Left ventricle myocardium inferior (tissue), 1 donor: ENCODE data around the gene IQCB1. TPM values are rescaled to one million over a fixed set of nuclear protein-coding genes. Genes with fewer than 3 reads are reported as not detected.
"Not testable (repeated sequence)": the region's sequence is repeated elsewhere in the genome, so short reads cannot be mapped to it uniquely, and the experiment has no call there.

Source experiments
- DNase-seq: peaks from one replicate; pipeline ENCODE4 v3.0.0-alpha.2; 2020
- H3K27ac ChIP-seq: fragments of 200-600 bp; replicated peaks from 2 replicates; pipeline ENCODE4 v1.8.0; 2021
- H3K27me3 ChIP-seq: fragments of 200-600 bp; 2 replicates; pipeline ENCODE4 v1.8.0; 2021; ENCODE audit warnings: low read depth
- H3K36me3 ChIP-seq: fragments of 200-600 bp; 2 replicates; pipeline ENCODE4 v1.8.0; 2021
- H3K4me1 ChIP-seq: fragments of 200-600 bp; 2 replicates; pipeline ENCODE4 v1.8.0; 2021
- H3K4me3 ChIP-seq: fragments of 200-600 bp; 2 replicates; pipeline ENCODE4 v1.8.0; 2021; ENCODE audit warnings: mild to moderate bottlenecking, moderate library complexity
- H3K9me3 ChIP-seq: fragments of 200-600 bp; replicated peaks from 2 replicates; pipeline ENCODE4 v1.8.0; 2021
- CTCF ChIP-seq: fragments of 200-600 bp; IDR thresholded peaks from 2 replicates; pipeline ENCODE4 v1.8.0; 2021; ENCODE audit warnings: antibody characterized with exemption, mild to moderate bottlenecking, borderline replicate concordance
- intact Hi-C: fragments of 100-400 bp; cut with micrococcal nuclease; formaldehyde crosslinking; loops from one replicate; pipeline ENCODE4 v1.11.0; 2022
- total RNA-seq: library from RNA; stranded (reverse); fragmentation: NEBNext Ultra II Directional; extraction: Animal tissue kit (Norgen Biotek cat#: 25700); gene quantifications from one replicate; pipeline ENCODE4 v1.2.1, GENCODE V29; 2021
- donor health status: DM: no; HTN: yes; CAD: no; lungs with severe emphysema.

IQCB1 gene
- total RNA-seq, 1 donor from 2014 or later: 5.7 TPM

DNA sequence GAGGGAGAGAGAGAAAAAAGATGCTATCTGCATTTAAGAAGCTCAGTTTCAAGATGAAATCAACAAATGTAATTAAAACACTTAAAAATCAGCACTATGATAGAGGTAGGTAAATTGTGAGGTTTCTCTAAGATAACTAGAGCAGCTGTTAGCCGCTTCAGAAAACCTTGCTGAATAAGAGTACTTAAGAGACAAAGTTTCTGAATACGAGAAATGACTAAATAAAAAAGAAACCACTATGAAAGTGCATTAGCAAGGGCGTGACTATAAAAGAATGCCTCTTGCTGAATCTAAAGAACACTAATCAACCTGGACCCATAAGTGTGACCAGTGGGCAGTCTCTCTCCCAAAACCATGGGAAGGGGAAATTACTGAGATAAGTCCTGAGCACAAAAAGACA, 41.8 kb downstream of the IQCB1 start:
- TF ChIP-seq CTCF: no peak
- intact Hi-C loops: no loop called here
- peaks cover 59% of the 10 kb centered on the region for H3K36me3 ChIP-seq

GRCh38 chr3:121786485-121786884, 48.4 kb downstream of the IQCB1 start:
- H3K9me3 ChIP-seq: no peaks in the 10 kb centered on the region
- H3K27me3 ChIP-seq: no peaks in the 10 kb centered on the region
- peak overlapping the region; percentile 28 for H3K27ac ChIP-seq
- intact Hi-C loops: no loop called here
- no peak for TF ChIP-seq CTCF
- peaks cover 55% of the 10 kb centered on the region for H3K36me3 ChIP-seq
- H3K4me1 ChIP-seq: peaks cover 12% of the 10 kb centered on the region
- H3K4me3 ChIP-seq: no peak overlapping the region
- no peak for DNase-seq

More for the DNA sequence above, 41.8 kb downstream of the IQCB1 start:
- no peak overlapping the region for H3K4me3 ChIP-seq
- DNase-seq: no peak
- H3K4me1 ChIP-seq: no peaks in the 10 kb centered on the region
- H3K27me3 ChIP-seq: no peaks in the 10 kb centered on the region
- no peaks in the 10 kb centered on the region for H3K9me3 ChIP-seq
- no peak overlapping the region for H3K27ac ChIP-seq

DNA sequence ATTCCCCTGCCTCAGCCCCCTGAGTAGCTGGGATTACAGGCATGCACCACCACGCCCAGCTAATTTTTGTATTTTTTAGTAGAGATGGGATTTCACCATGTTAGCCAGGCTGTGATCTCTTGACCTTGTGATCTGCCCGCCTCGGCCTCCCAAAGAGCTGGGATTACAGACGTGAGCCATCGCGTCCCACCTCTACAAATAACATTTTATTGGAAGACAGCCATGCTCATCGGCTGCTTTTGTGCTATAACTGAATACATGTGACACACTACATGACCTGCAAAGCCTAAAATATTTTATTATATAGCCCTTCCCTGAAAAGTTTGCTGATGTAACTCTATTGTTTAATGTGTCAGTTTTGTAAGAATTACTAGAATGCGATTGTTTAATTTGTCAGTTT, 52.1 kb downstream of the IQCB1 start:
- peak overlapping the region; percentile 3 for H3K27ac ChIP-seq

GRCh38 chr3:121781611-121782010, 53.2 kb downstream of the IQCB1 start:
- Histone ChIP-seq H3K9me3 (no peaks in the 10 kb centered on the region), H3K36me3 (peaks cover 50% of the 10 kb centered on the region), H3K27me3 (no peaks in the 10 kb centered on the region), H3K27ac (no peak overlapping the region), H3K4me3 (no peak overlapping the region), H3K4me1 (peaks cover 10% of the 10 kb centered on the region)
- DNase-seq: no peak
- intact Hi-C loops: no loop called here
- no peak for TF ChIP-seq CTCF

More for the DNA sequence above, 52.1 kb downstream of the IQCB1 start:
- Histone ChIP-seq H3K4me1 (peaks cover 12% of the 10 kb centered on the region), H3K36me3 (peaks cover 50% of the 10 kb centered on the region)
- H3K4me3 ChIP-seq, H3K27me3 ChIP-seq, H3K9me3 ChIP-seq, DNase-seq, intact Hi-C loops: not testable (repeated sequence)

DNA sequence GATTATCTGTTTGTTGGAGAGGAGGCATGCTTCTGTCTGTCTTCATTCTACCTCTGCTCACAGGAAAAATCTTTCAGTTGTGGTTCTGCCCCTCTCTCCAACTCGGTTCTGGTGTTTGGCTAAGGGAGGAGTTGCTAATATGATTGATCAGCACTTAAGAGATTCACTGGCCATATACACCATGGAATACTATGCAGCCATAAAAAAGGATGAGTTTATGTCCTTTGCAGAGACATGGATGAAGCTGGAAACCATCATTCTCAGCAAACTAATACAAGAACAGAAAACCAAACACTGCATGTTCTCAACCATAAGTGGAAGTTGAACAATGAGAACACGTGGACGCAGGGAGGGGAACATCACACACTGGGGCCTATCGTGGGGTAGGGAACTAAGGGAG, 59.8 kb downstream of the IQCB1 start:
- H3K27me3 ChIP-seq, H3K4me3 ChIP-seq, intact Hi-C loops, H3K27ac ChIP-seq, H3K4me1 ChIP-seq, DNase-seq, H3K9me3 ChIP-seq: not testable (repeated sequence)
- H3K36me3 ChIP-seq: peaks cover 81% of the 10 kb centered on the region

GRCh38 chr3:121769246-121769645, 65.6 kb downstream of the IQCB1 start:
- Histone ChIP-seq H3K27ac (no peak overlapping the region), H3K4me1 (no peaks in the 10 kb centered on the region), H3K36me3 (peaks cover 48% of the 10 kb centered on the region), H3K9me3 (no peaks in the 10 kb centered on the region), H3K4me3 (no peak overlapping the region), H3K27me3 (no peaks in the 10 kb centered on the region)
- DNase-seq: no peak
- intact Hi-C loops: no loop called here
- TF ChIP-seq CTCF: no peak

DNA sequence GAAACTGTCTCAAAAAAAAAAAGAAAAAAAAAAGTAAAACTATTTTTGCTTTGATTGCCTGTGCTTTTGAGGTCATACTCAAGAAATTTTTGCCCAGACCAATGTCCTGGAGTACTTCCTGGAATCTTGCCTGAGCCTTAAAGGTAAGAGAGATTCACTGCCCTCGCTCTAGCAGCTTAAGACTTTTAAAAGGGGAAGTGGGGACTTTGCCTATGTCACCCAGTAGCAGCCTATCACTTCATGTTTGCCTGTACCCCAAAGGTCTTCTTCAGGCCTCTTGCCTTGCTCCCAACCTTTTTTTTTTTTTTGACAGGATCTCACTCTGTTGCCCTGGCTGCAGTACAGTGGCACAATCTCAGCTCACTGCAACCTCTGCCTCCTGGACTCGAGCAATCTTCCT, 66.4 kb downstream of the IQCB1 start:
- intact Hi-C loops: no loop called here
- Histone ChIP-seq H3K9me3 (no peaks in the 10 kb centered on the region), H3K4me1 (no peaks in the 10 kb centered on the region), H3K27ac (no peak overlapping the region), H3K27me3 (no peaks in the 10 kb centered on the region), H3K4me3 (no peak overlapping the region), H3K36me3 (peaks cover 42% of the 10 kb centered on the region)
- no peak for TF ChIP-seq CTCF
- no peak for DNase-seq
